Endometrial microvascular endothelial cells (primary cell): ENCODE measurements around the gene HHLA2. TPM values are rescaled to one million over a fixed set of nuclear protein-coding genes. Genes with fewer than 3 reads are reported as not detected.
"Not testable (repeated sequence)": the region's sequence is repeated elsewhere in the genome, so short reads cannot be mapped to it uniquely, and the experiment has no call there.

Experiments used
- in situ Hi-C: cut with HindIII; loops from 2 replicates; pipeline ENCODE4 v1.10.0; 2017; ENCODE audit warnings: low sequenced_read_pairs, low pct_unique_long_range_greater_than_20kb; ENCODE audit errors: inconsistent ontology term
- total RNA-seq: library from RNA; depleted of rRNA; stranded (reverse); fragments of >200 nt; gene quantifications from one replicate; pipeline ENCODE4 v1.2.3, GENCODE V29; 2015; ENCODE audit errors: inconsistent ontology term

The HHLA2 gene
- total RNA-seq = not detected

GRCh38 chr3:108296239-108296638, at the start of gene HHLA2:
Gene HHLA2, plus strand, starts transcription at chr3:108296548. Its CDS starts 55,266 bp downstream, at chr3:108351814.
- in situ Hi-C loops = no loop called here

- in situ Hi-C loops = no loop called here
These were observed 45.7 kb upstream of the HHLA2 start for GRCh38 chr3:108250626-108251025.

- in situ Hi-C loops = no loop called here
These were observed 45.1 kb upstream of the HHLA2 start for GRCh38 chr3:108251265-108251664.

- in situ Hi-C loops = no loop called here
These were observed 44.5 kb upstream of the HHLA2 start for GRCh38 chr3:108251844-108252243.

GRCh38 chr3:108255131-108255530, 41.2 kb upstream of the HHLA2 start:
- in situ Hi-C loops = no loop called here

- in situ Hi-C loops = not testable (repeated sequence)
These were observed 31.6 kb upstream of the HHLA2 start for GRCh38 chr3:108264534-108265298.

- in situ Hi-C loops = not testable (repeated sequence)
These were observed 28.1 kb upstream of the HHLA2 start for GRCh38 chr3:108268235-108268634.

- in situ Hi-C loops = no loop called here
These were observed 24.7 kb upstream of the HHLA2 start for GRCh38 chr3:108271626-108272025.

GRCh38 chr3:108279066-108279465, 17.3 kb upstream of the HHLA2 start:
- in situ Hi-C loops = not testable (repeated sequence)

- in situ Hi-C loops = no loop called here
These were observed 15.9 kb upstream of the HHLA2 start for GRCh38 chr3:108280476-108280875.

- in situ Hi-C loops = no loop called here
These were observed 14.7 kb upstream of the HHLA2 start for GRCh38 chr3:108281670-108282069.

- in situ Hi-C loops = no loop called here
These were observed 13.3 kb upstream of the HHLA2 start for GRCh38 chr3:108283006-108283405.

- in situ Hi-C loops = no loop called here
These were observed 12.4 kb upstream of the HHLA2 start for GRCh38 chr3:108283989-108284388.

- in situ Hi-C loops = no loop called here
These were observed 11.2 kb upstream of the HHLA2 start for GRCh38 chr3:108285176-108285575.

GRCh38 chr3:108287146-108287545, 9.2 kb upstream of the HHLA2 start:
- in situ Hi-C loops = no loop called here

GRCh38 chr3:108288193-108288592, 8.2 kb upstream of the HHLA2 start:
- in situ Hi-C loops = not testable (repeated sequence)

- in situ Hi-C loops = no loop called here
These were observed 7.2 kb upstream of the HHLA2 start for GRCh38 chr3:108289159-108289558.

GRCh38 chr3:108292450-108292849, 3.9 kb upstream of the HHLA2 start:
- in situ Hi-C loops = no loop called here

GRCh38 chr3:108292905-108293328, 3.4 kb upstream of the HHLA2 start:
- in situ Hi-C loops = no loop called here

GRCh38 chr3:108293858-108294257, 2.5 kb upstream of the HHLA2 start:
- in situ Hi-C loops = no loop called here
